Activated T-cell treated with anti-CD3 and anti-CD28 coated beads for 48 hours (primary cell): ENCODE results near the gene KIF2C.
"Not testable (repeated sequence)": the region's sequence is repeated elsewhere in the genome, so short reads cannot be mapped to it uniquely, and the experiment has no call there.

ENCODE experiments used
- DNase-seq: peaks from one replicate; pipeline ENCODE4 v3.0.0-alpha.2; 2020; ENCODE audit warnings: low read depth

The KIF2C gene

GRCh38 chr1:44719318-44719717 is 20.3 kb upstream of the KIF2C start:
- DNase-seq: no peak

GRCh38 chr1:44720281-44720680 is 19.4 kb upstream of the KIF2C start:
- no peak for DNase-seq

- peak; percentile 74 for DNase-seq
Observed at GRCh38 chr1:44721485-44722361, 17.9 kb upstream of the KIF2C start.

GRCh38 chr1:44723064-44723463 is 16.6 kb upstream of the KIF2C start:
- no peak for DNase-seq

GRCh38 chr1:44723496-44724295 is 15.9 kb upstream of the KIF2C start:
- DNase-seq: peak; percentile 57

GRCh38 chr1:44724296-44724954 is 15.2 kb upstream of the KIF2C start:
- no peak for DNase-seq

GRCh38 chr1:44724955-44725698 is 14.5 kb upstream of the KIF2C start:
- DNase-seq: no peak

- peak; percentile 90 for DNase-seq
Observed at GRCh38 chr1:44730741-44731512, 8.7 kb upstream of the KIF2C start, which contains the start of gene RNU5D-1. RNU5D-1 (minus strand) TSS chr1:44731170.

GRCh38 chr1:44733365-44733764 is 6.3 kb upstream of the KIF2C start:
- no peak for DNase-seq

GRCh38 chr1:44733784-44734183 is 5.9 kb upstream of the KIF2C start:
- DNase-seq: no peak

- DNase-seq: no peak
Observed at GRCh38 chr1:44735992-44736391, 3.6 kb upstream of the KIF2C start.

GRCh38 chr1:44738953-44739306 is 707 bp upstream of the KIF2C start:
- not testable (repeated sequence) for DNase-seq

GRCh38 chr1:44740179-44740617 is 561 bp downstream of the KIF2C start:
- no peak for DNase-seq

- no peak for DNase-seq
Observed at GRCh38 chr1:44743211-44743610, 3.6 kb downstream of the KIF2C start.

GRCh38 chr1:44747878-44748277 is 8.2 kb downstream of the KIF2C start:
- no peak for DNase-seq

- DNase-seq: no peak
Observed at GRCh38 chr1:44757420-44757819, 17.8 kb downstream of the KIF2C start.

GRCh38 chr1:44759077-44759476 is 19.4 kb downstream of the KIF2C start:
- no peak for DNase-seq

GRCh38 chr1:44760876-44761275 is 21.2 kb downstream of the KIF2C start:
- DNase-seq: no peak

GRCh38 chr1:44766421-44766820 is 26.8 kb downstream of the KIF2C start:
- not testable (repeated sequence) for DNase-seq

GRCh38 chr1:44775078-44775929 is 35.7 kb downstream of the KIF2C start, which contains the start of gene RPS8:
RPS8 (plus strand) TSS chr1:44775540; CDS start chr1:44775597, 57 bp downstream.
- peak; percentile 81 for DNase-seq
